ENCODE measurements around the gene SLC44A2.

The SLC44A2 gene

GRCh38 chr19:10625003-10625761 is at the start of gene SLC44A2:
TSS of gene SLC44A2 (plus strand) at chr19:10625553. CDS start at chr19:10625634, 81 bp downstream.
- no peaks in the 10 kb centered on the region for H3K9me3 Mint-ChIP-seq
- peak within 1 kb of the TSS; percentile 82 for H3K27ac Mint-ChIP-seq
- H3K4me3 Mint-ChIP-seq, result peak within 1 kb of the TSS; percentile 47
- no peak for DNase-seq (ENCODE audit: low spot score)
- peaks cover 23% of the 10 kb centered on the region for H3K4me1 Mint-ChIP-seq (ENCODE audit: low read depth)
- H3K27me3 Mint-ChIP-seq (ENCODE audit: low read depth), result no peaks in the 10 kb centered on the region
- H3K36me3 Mint-ChIP-seq (ENCODE audit: low read depth), result peaks cover 38% of the 10 kb centered on the region

- Mint-ChIP-seq H3K9me3 (no peaks in the 10 kb centered on the region), H3K4me1 (ENCODE audit: low read depth) (peaks cover 11% of the 10 kb centered on the region), H3K36me3 (ENCODE audit: low read depth) (no peaks in the 10 kb centered on the region), H3K4me3 (no peak overlapping the region), H3K27ac (no peak overlapping the region), H3K27me3 (ENCODE audit: low read depth) (no peaks in the 10 kb centered on the region)
- no peak for DNase-seq (ENCODE audit: low spot score)
Measured at GRCh38 chr19:10577951-10578350, 47.4 kb upstream of the SLC44A2 start.

- H3K9me3 Mint-ChIP-seq, result no peaks in the 10 kb centered on the region
- no peak overlapping the region for H3K4me3 Mint-ChIP-seq
- DNase-seq (ENCODE audit: low spot score), result peak; percentile 81
- H3K27ac Mint-ChIP-seq, result no peak overlapping the region
- peaks cover 4% of the 10 kb centered on the region for H3K27me3 Mint-ChIP-seq (ENCODE audit: low read depth)
- H3K4me1 Mint-ChIP-seq (ENCODE audit: low read depth), result peaks cover 12% of the 10 kb centered on the region
- no peaks in the 10 kb centered on the region for H3K36me3 Mint-ChIP-seq (ENCODE audit: low read depth)
Measured at GRCh38 chr19:10580979-10581631, 44.2 kb upstream of the SLC44A2 start.

GRCh38 chr19:10582091-10582490 is 43.3 kb upstream of the SLC44A2 start:
- no peak for DNase-seq (ENCODE audit: low spot score)
- Mint-ChIP-seq H3K27ac (no peak overlapping the region), H3K4me1 (ENCODE audit: low read depth) (peaks cover 12% of the 10 kb centered on the region), H3K4me3 (no peak overlapping the region), H3K36me3 (ENCODE audit: low read depth) (no peaks in the 10 kb centered on the region), H3K9me3 (no peaks in the 10 kb centered on the region), H3K27me3 (ENCODE audit: low read depth) (peaks cover 10% of the 10 kb centered on the region)

- H3K9me3 Mint-ChIP-seq, result no peaks in the 10 kb centered on the region
- H3K4me3 Mint-ChIP-seq, result no peak overlapping the region
- H3K4me1 Mint-ChIP-seq (ENCODE audit: low read depth), result peaks cover 15% of the 10 kb centered on the region
- peaks cover 18% of the 10 kb centered on the region for H3K27me3 Mint-ChIP-seq (ENCODE audit: low read depth)
- H3K36me3 Mint-ChIP-seq (ENCODE audit: low read depth), result no peaks in the 10 kb centered on the region
- DNase-seq (ENCODE audit: low spot score), result no peak
- no peak overlapping the region for H3K27ac Mint-ChIP-seq
Measured at GRCh38 chr19:10583036-10583776, 42.1 kb upstream of the SLC44A2 start.

- H3K27ac Mint-ChIP-seq, result no peak overlapping the region
- peaks cover 14% of the 10 kb centered on the region for H3K4me1 Mint-ChIP-seq (ENCODE audit: low read depth)
- no peaks in the 10 kb centered on the region for H3K36me3 Mint-ChIP-seq (ENCODE audit: low read depth)
- no peaks in the 10 kb centered on the region for H3K9me3 Mint-ChIP-seq
- H3K27me3 Mint-ChIP-seq (ENCODE audit: low read depth), result peaks cover 18% of the 10 kb centered on the region
- no peak overlapping the region for H3K4me3 Mint-ChIP-seq
- no peak for DNase-seq (ENCODE audit: low spot score)
Measured at GRCh38 chr19:10586396-10586795, 39.0 kb upstream of the SLC44A2 start.

- H3K27me3 Mint-ChIP-seq (ENCODE audit: low read depth), result peaks cover 18% of the 10 kb centered on the region
- H3K4me1 Mint-ChIP-seq (ENCODE audit: low read depth), result peaks cover 14% of the 10 kb centered on the region
- no peak within 1 kb of the TSS for H3K4me3 Mint-ChIP-seq
- H3K36me3 Mint-ChIP-seq (ENCODE audit: low read depth), result no peaks in the 10 kb centered on the region
- H3K9me3 Mint-ChIP-seq, result no peaks in the 10 kb centered on the region
- no peak for DNase-seq (ENCODE audit: low spot score)
- H3K27ac Mint-ChIP-seq, result no peak within 1 kb of the TSS
Measured at GRCh38 chr19:10587022-10587838, 38.1 kb upstream of the SLC44A2 start, which contains the start of gene AP1M2. TSS of gene AP1M2 (minus strand) at chr19:10587312. CDS start at chr19:10587231, 81 bp downstream.

- Mint-ChIP-seq H3K36me3 (ENCODE audit: low read depth) (no peaks in the 10 kb centered on the region), H3K9me3 (no peaks in the 10 kb centered on the region), H3K4me1 (ENCODE audit: low read depth) (peaks cover 14% of the 10 kb centered on the region), H3K27ac (no peak overlapping the region), H3K27me3 (ENCODE audit: low read depth) (peaks cover 18% of the 10 kb centered on the region), H3K4me3 (no peak overlapping the region)
- DNase-seq (ENCODE audit: low spot score), result no peak
Measured at GRCh38 chr19:10587839-10588150, 37.6 kb upstream of the SLC44A2 start.

- DNase-seq (ENCODE audit: low spot score), result no peak
- no peaks in the 10 kb centered on the region for H3K36me3 Mint-ChIP-seq (ENCODE audit: low read depth)
- no peak overlapping the region for H3K4me3 Mint-ChIP-seq
- H3K4me1 Mint-ChIP-seq (ENCODE audit: low read depth), result peaks cover 16% of the 10 kb centered on the region
- H3K27me3 Mint-ChIP-seq (ENCODE audit: low read depth), result no peaks in the 10 kb centered on the region
- H3K27ac Mint-ChIP-seq, result no peak overlapping the region
- no peaks in the 10 kb centered on the region for H3K9me3 Mint-ChIP-seq
Measured at GRCh38 chr19:10593148-10593547, 32.2 kb upstream of the SLC44A2 start.

GRCh38 chr19:10593820-10594637 is 31.3 kb upstream of the SLC44A2 start:
- no peaks in the 10 kb centered on the region for H3K9me3 Mint-ChIP-seq
- no peaks in the 10 kb centered on the region for H3K27me3 Mint-ChIP-seq (ENCODE audit: low read depth)
- no peaks in the 10 kb centered on the region for H3K36me3 Mint-ChIP-seq (ENCODE audit: low read depth)
- no peak overlapping the region for H3K27ac Mint-ChIP-seq
- no peak for DNase-seq (ENCODE audit: low spot score)
- no peak overlapping the region for H3K4me3 Mint-ChIP-seq
- peaks cover 16% of the 10 kb centered on the region for H3K4me1 Mint-ChIP-seq (ENCODE audit: low read depth)

- Mint-ChIP-seq H3K4me1 (ENCODE audit: low read depth) (peaks cover 30% of the 10 kb centered on the region), H3K4me3 (no peak overlapping the region), H3K27ac (no peak overlapping the region), H3K27me3 (ENCODE audit: low read depth) (peaks cover 3% of the 10 kb centered on the region), H3K36me3 (ENCODE audit: low read depth) (peaks cover 8% of the 10 kb centered on the region), H3K9me3 (no peaks in the 10 kb centered on the region)
- DNase-seq (ENCODE audit: low spot score), result no peak
Measured at GRCh38 chr19:10600149-10600548, 25.2 kb upstream of the SLC44A2 start.

- H3K4me1 Mint-ChIP-seq (ENCODE audit: low read depth), result peaks cover 18% of the 10 kb centered on the region
- peak overlapping the region; percentile 75 for H3K4me3 Mint-ChIP-seq
- no peaks in the 10 kb centered on the region for H3K9me3 Mint-ChIP-seq
- H3K27me3 Mint-ChIP-seq (ENCODE audit: low read depth), result peaks cover 3% of the 10 kb centered on the region
- peaks cover 8% of the 10 kb centered on the region for H3K36me3 Mint-ChIP-seq (ENCODE audit: low read depth)
- DNase-seq (ENCODE audit: low spot score), result no peak
- peak overlapping the region; percentile 80 for H3K27ac Mint-ChIP-seq
Measured at GRCh38 chr19:10601999-10602329, 23.4 kb upstream of the SLC44A2 start.

Measured in T-helper 2 cell treated with Interferon-gamma antibody and Interleukin-4, amounts not matched to agents 5 μg/mL and 100 μg/mL, for 36 hours (primary cell).